Tongue (tissue), 2 donors: ENCODE data around the gene NHSL2. TPM values are rescaled to one million over a fixed set of nuclear protein-coding genes. Genes with fewer than 3 reads are reported as not detected.
A peak's percentile ranks its signal among the peaks of the same experiment; 100 is the strongest.

ENCODE experiments used
- DNase-seq: peaks from one replicate; pipeline ENCODE4 v3.0.0-alpha.2; 2015
- total RNA-seq: library from RNA; depleted of rRNA; stranded (reverse); fragments of >200 nt; gene quantifications from one replicate; pipeline ENCODE4 v1.2.3, GENCODE V29; 2014

Gene NHSL2
- total RNA-seq, 1 donor from 2014 or later, result 10.2 TPM

DNA sequence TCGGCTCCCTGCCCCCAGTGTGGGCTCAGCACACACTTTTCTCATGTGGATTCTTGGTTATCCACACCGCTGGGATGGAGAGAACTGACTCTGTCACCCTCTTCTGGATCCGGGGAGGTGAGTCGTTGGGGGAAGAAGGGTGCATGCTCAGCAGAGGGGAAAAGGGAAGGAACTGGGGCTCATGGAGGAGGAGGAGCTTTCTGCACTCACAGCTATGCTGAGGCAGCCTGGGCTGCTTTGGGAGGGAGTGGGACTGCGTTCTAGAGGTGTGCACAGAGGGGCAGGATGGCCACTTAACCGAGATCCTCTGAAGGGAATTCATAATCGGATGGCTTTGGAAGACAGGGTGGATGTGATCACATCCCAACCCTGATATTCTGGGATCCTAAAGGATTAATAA lies 169.5 kb downstream of the NHSL2 start:
- DNase-seq, result no peak

DNA sequence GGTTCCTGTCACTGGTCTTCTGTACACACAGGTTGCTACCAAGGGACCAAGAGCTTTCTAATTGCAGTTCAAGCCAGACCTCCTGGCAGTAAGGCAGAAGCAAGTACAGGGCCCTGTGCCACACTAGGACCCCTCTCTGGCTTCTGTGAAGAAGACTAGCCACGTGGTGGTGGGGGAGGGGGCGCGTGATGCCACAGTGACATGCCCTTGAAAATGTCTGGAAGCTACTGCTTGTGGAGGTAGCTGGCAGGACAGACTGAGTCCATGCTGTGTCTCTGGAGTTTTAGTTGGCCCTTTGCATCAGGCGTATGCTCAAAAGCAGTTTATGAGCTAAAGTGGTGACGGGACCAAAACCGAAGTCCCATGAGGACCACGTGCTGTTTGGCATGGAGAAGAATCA lies 170.2 kb downstream of the NHSL2 start:
- DNase-seq, result no peak

DNA sequence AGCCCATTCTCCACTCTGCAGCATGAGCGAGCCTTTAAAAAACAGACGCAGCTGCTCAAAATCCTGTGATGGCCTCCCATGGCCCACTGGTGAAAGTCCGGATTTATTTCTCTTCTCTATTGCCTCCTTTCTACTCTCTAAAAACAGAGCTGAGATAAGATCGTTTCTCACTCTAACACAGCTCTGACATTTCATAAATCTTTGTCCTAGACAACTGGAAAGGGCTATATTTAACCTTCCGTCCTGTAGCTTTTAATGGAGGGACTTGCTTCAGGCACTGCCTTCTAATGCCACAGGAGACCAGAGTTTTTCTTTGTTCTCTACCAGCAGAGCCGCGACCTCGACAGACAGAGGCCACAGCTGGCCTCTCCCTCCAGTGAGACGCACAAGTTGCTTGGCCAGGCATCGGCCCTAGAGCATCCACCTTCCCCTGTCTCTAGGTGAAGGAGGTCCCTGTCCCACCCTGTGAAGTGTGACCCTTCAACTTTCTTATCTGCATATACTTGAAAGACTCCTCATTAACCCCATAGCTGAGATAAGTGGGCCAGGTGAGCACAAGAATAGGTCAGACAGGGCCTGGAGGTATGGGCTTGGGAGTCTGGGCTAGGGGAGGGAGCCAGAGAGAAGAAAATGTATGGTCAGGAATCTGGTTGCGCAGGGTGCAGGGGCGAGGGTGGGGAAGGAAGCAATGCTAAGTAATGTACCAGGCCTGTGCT lies 171.1 kb downstream of the NHSL2 start:
- DNase-seq, result no peak

DNA sequence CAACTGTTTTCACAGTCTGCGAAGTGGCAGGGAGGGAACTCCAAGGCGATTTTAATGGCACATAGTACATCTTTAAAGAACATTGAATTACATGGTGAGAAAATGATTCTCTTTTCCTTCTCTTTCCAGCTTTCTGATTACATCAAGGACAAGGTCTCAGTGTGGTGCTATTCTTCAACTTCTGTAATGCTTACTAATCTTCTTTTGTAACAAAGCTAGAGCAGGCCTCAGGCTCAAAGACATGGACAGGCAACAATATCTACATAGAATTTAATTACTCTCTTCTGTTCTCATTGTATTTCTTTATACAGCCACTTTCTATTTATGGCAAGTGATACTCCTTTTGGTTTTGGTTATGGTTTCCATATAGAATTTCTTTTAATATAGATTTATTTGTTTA lies 172.6 kb downstream of the NHSL2 start:
- DNase-seq, result no peak

DNA sequence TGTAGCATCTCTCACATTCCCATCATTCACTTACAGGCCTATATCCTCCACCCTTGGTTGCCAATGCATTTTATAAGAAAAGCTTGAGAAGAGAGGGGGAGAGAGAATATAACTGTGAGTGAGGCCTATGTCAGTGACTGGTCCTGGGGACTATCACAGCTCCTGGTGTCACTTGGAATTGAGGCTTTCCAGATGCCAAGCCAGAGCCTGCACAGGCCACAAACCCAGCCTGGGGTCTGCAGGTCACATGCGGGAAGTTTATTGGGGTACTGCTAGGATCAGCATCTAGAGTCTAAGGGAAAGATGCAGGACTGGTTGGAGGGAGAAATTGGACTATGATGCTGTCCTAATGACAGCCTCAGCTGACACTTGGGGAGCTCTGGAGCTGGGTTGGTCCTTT lies 173.5 kb downstream of the NHSL2 start:
- DNase-seq, result no peak

DNA sequence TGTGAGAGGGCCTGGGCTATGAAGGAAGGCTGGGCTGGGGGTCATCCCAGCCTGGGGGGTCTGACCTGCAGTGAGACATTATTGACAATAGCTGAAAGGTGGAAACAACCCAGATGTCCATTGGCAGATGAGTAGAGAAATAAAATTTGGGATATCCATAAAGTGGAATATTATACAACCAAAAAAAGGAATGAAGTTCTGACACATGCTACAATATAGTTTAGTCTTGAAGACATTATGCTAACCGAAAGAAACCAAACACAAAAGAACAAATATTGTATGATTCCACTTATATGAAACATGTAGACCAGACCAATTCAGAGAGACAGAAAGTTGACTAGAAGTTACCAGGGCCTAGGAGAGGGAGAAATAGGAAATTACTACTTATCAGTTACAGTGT lies 176.3 kb downstream of the NHSL2 start:
- no peak for DNase-seq

DNA sequence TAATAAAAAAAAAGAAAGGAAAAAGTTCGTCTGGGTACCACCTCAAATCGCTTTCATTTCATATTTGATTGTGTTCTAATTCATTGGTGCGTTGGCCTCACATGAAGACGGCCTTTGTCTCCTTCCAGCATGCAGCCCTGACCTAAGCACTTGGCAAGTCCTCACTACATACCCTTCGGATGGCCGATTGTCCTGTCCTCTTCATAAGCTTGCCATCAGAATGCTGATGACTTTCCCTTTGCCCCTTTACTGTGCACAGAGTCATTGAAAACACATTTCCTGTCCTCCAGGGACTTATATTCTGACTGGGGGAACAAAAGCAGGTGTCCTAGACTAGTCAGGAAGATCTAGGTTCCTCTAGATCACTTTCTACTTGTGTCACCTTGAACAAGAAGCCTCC lies 178.1 kb downstream of the NHSL2 start:
- no peak for DNase-seq

DNA sequence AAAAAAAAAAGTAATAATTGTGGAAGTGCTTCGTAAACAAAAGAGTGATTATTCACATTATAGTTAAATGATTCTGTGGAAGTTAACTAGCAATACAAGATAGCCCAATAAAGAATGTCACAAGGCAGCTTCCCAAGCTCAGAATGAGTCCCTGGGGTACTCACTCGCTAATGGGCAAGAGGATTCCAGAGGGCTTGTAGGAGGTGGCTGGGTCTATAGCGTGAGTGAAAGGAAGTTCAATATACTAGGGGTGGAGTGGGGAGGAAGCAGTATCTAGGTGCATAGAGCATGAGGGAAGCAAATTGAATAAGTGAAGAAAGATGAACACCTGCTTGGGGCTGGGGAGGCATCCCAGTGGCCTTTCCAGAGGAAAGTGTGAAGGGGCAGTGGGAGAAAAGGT lies 178.6 kb downstream of the NHSL2 start:
- no peak for DNase-seq

DNA sequence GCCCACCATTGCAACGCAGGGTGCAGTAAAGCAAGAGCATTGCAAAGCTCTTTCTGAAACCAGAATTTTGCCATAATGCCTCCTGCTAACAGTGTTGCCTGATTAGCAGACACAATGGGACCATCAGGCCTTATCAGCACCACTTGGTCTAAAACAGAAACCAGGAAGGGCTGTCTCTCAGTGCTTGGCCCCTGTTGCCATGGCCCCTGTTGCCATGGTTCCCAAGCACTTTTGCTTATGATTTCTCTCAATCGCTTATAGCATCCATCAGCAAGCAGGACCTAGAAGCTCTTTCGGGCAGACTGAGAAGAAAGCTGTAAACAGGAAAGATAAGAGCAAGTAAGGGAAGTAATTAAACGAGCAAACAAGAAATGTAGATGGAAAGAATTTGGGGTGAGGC lies 184.2 kb downstream of the NHSL2 start:
- DNase-seq, result peak; percentile 25

DNA sequence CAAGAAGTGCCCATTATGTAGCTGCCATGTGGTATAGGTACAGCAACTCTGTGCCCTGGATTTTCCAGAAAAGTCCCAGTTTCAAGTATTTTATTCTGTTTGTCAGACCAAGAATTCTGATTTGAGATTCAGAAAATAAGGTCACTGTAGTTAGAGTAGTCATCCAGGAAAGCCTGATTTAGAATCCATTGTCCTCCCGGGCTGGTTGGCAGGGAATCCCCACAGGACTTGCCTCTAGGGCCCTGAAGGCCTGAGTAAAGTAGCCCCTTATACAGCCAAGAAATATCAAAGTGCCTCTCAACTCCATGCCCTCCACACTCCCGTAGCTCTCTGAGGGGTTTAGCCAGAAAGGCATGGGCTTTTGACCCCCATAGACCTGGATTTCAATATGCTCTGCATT lies 184.7 kb downstream of the NHSL2 start:
- DNase-seq, result no peak

DNA sequence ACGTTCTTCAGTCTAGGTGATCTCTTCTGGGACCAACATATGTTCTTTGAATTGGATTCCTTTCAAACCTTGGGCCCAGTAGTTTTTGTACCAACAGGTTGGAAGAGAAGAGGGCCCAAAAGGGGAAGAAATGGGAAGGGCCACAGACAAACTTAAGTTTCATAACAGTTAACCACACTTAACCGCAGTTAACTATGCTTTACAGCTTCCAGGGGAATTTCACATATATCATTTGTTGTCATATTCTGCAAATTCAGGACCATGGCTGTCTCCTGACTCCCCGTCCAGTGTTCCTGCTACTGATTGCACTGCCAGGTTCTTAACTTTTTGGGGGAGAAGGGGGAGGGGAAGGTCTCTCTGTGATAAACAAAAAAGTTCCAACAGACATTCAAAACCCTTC lies 186.5 kb downstream of the NHSL2 start:
- no peak for DNase-seq

DNA sequence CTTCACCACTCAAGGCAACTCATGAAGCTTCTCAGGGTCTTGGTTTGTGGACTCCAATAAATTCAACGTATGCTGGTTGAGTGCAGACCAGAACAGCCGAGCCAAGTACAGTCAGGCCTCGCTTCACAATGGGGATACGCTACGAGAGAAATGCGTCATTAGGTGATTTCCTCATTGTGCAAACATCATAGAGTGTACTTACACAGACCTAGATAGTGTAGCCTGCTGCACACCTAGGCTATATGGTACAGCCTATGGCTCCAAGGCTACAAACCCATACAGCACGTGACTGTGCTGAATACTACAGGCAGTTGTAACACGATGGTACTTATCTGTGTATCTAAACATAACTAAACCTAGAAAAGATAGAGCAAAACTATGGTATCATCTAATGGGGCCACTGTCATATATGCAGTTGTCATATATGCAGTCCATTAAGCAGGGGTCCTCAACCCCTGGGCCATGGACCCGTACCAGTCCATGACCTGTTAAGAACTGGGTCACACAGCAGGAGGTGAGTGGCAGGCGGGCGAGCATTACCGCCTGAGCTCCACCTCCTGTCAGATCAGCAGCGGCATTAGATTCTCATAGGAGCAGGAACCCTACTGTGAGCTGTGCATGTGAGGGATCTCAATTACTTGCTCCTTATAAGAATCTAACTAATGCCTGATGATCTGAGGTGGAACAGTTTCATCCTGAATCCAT lies 189.6 kb downstream of the NHSL2 start:
- DNase-seq, result no peak

DNA sequence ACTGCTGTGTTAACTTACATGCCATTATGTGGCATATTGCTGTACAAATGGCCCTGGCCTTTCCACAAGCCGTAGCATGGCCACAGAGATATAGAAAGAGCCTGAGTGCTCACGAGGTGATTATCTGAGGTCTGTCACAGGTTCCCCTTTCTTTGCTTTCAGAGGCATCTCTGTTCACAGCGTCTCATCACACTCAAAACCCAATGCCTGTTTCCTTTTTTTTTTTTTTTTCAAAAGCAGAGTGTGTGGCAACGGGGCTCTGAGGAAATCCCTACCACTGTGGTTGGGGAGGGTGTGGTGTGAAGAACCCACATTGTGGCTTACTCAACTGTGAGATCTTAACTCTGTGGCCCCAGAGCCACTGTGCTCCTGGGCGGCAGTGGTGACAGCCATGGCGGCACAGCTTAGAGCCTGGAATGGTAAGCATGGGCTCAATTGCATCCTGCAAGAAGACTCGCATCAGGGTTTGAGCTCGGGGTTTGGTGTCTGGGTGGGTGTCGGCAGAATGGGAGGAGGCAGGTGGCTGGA lies 190.2 kb downstream of the NHSL2 start:
- no peak for DNase-seq

DNA sequence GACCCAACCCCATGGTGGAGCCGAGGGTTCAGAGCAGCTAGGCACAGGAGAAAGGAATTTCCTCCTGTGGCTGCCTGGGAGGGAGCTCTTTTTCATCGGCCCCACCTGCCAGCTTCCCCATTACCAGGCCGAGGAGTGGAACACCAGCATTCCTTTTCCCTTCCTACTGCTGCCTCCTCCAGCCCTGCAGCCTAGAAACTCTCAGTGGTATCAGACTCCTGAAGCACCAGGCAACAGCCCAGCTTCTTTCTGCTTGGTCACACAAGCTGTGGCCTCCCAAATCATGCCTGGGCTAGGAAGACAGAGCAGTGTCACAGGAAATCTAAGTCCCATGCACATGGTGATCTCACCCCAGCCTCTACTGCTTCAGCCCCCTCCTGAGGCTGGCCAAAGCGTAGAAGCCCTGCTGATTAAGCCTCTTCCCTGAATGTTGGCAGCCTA lies 191.0 kb downstream of the NHSL2 start:
- DNase-seq, result no peak

DNA sequence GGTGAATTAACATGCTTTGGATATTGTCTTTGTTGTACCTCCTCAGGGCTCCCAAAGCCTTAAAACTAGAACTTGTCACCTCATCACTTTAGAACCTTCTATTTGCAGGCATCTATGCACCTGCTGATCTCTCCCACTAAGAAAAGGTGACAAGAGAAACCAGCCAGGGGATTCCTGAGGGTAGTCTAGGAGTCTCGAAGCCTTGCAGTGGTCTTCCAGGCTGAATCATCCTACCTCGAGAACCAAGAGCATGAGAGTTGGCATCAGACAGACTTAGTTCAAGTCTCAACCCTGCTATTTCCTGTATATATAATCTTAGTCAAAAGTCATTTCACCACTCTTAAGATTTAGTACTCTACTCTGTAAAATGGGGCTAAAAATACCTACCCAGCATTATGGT lies 191.5 kb downstream of the NHSL2 start:
- DNase-seq, result no peak

DNA sequence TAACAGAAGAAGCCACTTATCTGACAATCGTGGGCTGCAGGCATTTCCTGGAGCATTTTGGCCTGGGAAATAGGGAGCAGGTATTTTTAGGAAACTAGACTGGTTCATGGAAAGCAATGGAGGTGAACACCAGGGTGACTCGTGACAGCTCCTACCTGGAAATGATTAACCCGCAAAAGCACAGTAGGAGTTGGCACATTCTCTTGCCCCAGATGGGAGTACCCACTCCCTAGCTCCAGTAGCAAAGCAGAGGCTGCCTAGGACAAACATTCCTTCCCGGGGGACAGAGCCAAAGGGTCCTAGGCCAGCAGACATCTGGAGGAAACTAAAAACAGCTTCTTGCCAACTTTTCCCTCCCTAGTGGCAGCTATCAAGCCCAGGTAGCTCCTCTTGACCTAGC lies 192.1 kb downstream of the NHSL2 start:
- no peak for DNase-seq

DNA sequence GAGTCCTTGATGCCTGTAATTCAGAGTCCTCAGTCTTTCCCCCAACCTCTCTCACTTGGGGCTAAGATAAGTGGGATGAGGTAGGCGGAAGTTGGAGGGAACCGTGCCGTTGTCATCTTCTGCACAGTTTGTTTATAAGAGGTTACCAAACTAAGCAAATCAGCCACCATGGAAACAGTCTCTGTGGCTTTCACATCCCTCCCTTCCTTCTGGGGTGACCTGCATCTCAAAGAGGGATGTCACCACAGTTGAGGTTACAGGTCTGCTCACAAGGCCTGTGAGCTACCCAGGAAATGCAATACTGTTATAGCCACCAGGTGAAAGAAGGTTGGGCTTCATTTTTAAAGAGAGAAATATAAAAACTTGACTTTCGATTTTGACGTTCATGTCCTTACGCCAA lies 194.8 kb downstream of the NHSL2 start:
- DNase-seq, result no peak

DNA sequence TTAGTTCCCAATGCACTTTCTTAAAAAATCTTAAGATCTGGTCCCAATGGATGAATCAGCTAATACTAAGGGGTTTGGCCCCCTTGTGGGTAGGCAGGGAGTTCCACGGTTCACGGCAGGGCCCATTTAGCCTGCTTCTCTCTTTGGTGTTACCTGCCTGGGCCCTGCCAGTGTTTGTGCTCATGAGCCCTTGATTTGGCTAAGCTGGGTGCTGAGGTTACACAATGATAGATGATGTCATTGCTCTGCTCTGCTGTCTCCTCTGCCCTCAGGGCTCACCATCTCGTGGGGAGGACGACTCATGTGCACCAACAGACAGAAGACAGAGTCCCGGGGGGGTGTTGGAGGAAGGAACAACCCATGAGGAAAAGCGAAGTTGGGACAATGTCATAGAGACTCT lies 196.7 kb downstream of the NHSL2 start:
- no peak for DNase-seq

DNA sequence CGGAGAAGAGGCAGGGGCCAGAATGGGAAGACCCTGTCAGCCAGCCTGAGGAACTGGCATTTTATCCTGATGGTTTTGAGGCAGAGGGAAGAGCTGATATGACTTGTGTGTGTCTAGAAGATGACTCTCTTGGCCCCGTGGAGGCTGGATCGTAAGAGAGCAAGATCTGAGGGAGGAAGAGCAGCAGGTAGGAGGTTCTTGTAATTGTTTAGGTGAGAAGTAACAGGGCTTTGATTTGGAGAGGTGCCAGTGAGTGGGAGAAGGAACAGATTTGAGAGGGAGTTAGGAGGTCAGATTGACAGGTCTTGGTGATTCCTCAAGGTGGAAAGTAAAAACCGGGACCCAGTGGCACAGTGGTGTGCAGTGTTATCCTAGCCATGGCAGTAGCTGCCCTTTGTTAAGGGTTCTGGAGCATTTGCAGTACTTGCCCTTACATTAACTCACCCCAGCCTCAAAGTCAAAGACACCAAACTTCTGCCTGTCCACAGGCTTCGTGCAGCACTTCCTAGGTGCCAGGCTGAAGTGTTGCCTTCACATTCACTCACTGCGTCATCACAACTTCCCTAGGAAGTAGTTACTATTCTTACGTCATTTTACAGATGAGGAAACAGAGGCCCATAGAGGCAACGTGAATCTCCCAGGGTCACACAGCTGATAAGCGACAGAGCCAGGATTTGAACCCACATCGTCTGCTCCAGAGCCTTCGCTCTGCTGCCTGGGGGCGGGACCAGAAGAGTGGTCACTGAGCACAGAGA lies 197.4 kb downstream of the NHSL2 start:
- DNase-seq, result no peak

DNA sequence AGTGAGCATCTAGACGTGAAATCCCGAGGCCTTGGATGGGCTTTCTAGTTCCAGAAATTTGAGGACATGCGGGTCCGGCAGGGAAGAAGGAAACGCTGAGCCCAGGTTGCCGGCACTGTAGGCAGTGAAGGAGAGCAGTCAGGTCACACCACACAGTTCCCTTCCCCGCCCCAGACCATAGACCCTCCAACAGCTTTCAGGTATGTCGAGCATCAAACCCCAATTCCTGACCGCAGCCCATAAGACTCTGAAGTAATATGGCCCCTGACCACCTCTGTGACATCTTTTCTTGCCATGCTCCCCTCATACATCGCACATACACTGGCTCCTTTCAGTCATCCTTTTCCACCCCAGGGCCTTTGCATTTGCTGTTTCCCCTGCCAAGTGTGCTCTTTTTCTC lies 198.0 kb downstream of the NHSL2 start:
- DNase-seq, result no peak

DNA sequence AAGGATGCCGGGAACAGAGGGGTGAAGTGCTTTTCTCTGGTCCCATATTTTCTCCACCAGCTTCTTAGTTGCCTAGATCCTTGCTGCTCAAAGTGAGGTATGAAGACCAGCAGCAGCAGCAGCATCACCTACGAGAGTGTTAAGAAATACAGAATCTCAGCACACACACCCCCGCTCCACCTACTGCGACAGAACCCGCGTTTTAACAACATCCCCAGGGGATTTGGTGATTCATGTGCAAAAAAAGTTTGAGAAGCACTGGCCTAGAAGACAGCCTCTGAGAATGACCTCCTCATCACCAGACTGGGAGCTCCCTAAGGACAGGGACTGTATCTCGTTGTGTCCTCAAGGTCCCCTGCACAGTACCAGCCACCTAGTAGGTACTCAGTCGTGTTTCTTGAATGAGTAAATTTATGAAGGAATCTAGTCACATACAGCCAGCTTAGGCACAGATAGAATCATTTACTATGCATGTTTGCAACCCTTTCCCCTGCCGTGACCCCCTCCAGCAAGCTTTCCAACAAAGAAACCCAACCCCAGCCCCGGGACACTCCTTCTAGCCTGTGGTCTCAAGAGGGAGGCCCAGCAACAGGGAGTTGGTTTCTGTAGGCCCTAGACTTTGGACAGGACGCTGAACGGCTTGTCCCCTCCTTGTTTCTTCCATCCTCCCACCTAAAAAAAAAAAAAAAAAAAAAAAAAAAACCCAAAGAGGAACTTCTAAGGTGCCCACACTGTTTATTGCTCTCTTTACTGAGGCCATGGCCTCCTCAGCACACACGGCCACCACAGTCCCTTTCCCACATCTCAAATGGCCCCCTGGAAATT lies 199.6 kb downstream of the NHSL2 start:
- no peak for DNase-seq
